ENCODE results near the gene VAMP5.

Gene VAMP5

GRCh38 chr2:85635636-85636035 lies 51.4 kb downstream of the VAMP5 start:
- DNase-seq (ENCODE audit: low read depth), result no peak

- no peak for DNase-seq (ENCODE audit: low read depth)
Observed at GRCh38 chr2:85642725-85643124, 58.5 kb downstream of the VAMP5 start.
